CMK (cell line): ENCODE results near the gene UBE2E2.

ENCODE experiments used
- DNase-seq: peaks from one replicate; pipeline ENCODE4 v3.0.0-alpha.2; 2010; ENCODE audit warnings: low read depth

UBE2E2 gene

GRCh38 chr3:23276913-23277658 lies 74.0 kb downstream of the UBE2E2 start:
- no peak for DNase-seq

DNA sequence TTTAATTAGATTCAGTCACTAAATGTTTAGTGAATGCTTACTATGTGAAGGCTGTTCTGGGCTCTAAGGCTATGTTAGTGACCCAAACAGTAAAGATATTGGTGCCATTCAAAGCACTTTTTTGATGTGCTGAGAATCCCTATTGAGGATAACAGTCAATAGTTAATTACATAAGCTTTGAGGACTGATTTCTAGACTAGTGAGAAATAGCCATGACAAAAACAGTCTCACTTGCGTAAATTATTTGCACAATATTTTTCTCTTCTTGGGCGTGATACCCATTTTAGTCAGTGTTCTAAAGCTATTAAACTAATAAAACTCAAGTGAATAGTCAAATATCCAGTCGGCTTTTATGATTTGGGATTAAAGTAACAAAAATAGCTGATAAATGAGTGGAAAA lies 74.6 kb downstream of the UBE2E2 start:
- DNase-seq, result no peak

GRCh38 chr3:23283625-23284024 lies 80.5 kb downstream of the UBE2E2 start:
- no peak for DNase-seq

GRCh38 chr3:23288286-23288685 lies 85.2 kb downstream of the UBE2E2 start:
- no peak for DNase-seq

DNA sequence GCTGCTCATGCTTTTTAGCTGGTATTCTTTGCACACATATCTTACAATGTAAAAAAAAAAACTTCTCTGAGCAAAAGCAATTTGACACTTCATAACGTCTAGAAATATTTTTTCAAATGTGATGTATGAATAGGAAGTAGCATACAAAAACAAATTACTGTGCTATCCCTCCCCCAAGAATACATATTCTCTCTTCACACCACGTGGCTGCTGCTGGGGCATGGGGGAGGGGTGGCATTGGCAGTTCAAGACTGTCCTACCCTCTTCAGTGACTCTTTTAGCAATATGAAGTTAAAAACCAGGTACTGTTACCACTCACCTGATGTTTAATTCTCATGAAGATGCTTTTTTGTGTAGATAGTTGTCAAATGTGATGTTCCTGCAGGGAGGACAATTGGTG lies 85.6 kb downstream of the UBE2E2 start:
- no peak for DNase-seq

- no peak for DNase-seq
Measured at GRCh38 chr3:23292432-23292831, 89.3 kb downstream of the UBE2E2 start.

DNA sequence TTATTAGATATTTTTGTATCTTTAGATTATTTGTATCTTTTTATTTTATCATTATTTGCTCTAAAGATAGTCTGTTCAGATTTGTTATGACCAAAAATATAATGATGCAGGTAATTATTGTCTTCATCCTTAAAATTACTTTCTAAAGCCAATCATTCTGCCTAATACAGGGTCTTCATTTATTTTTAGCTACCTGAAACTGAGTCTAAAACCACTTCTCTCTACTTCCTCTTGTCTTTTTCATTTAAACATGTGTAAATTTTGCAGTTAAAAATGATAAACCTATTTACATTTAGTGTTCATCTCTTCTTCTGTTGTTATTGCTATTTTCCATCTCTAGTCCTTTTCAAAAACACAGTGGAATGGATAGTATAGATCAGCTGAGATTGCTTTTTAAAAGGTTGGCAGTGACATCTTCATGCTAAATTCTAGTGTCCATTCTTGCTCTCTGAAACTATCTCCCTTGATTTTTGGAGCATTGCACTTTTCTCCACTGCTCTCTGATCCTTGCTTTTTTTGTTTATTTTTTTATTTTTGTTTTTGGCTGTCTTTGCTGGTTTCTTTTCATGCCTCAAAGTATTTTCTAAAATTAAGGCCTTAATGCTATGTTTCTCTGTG lies 91.8 kb downstream of the UBE2E2 start:
- no peak for DNase-seq

GRCh38 chr3:23301819-23302218 lies 98.7 kb downstream of the UBE2E2 start:
- DNase-seq, result no peak

DNA sequence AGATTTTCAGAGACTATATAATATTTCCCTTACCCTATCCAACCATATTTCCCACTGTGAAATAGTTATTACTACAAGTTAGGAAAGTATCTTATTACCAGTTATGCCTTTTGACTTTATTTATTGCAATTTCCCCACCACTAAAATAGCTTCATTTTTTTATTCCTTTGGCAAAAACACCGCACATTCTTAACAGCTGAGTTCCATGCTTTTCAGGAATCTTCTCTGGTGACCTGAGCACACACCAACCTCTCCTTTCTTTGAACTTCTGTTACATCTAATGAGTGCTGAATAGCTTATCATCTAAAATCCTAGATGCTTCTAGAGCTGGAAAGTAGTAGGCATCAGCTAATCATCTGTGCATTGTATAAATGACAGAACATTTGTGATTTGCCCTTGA lies 99.1 kb downstream of the UBE2E2 start:
- DNase-seq, result no peak

GRCh38 chr3:23303601-23304217 lies 100.6 kb downstream of the UBE2E2 start:
- DNase-seq, result no peak

- DNase-seq, result no peak
Measured at GRCh38 chr3:23304424-23304823, 101.3 kb downstream of the UBE2E2 start.

DNA sequence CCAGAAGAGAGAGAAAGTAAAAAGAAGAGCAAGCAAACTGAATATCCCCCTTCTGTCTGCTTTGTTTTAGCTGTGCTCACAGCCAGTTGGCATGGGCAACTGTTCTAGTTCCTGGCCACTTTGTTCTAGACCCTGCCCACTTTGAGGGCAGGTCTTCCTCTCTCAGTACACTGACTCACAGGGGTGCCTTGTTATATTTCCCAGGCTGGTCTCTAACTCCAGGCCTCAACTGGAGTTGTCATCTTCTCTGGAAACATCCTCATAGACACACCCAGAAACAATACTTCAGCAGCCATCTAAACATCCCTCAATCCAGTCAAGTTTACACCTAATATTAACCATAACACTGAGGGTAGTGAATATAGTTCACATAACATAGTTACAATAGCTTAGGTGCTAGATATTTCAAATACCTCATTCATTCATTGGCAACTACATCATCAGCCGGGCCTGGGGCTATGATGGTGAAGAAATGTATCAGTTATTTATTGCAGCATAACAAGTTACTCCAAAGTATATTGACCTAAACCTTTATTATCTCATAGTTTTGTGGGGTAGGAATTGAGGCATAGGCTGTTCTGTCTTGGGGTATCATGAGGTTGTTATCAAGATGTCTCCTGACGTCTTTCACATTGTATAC lies 106.0 kb downstream of the UBE2E2 start:
- DNase-seq, result no peak

DNA sequence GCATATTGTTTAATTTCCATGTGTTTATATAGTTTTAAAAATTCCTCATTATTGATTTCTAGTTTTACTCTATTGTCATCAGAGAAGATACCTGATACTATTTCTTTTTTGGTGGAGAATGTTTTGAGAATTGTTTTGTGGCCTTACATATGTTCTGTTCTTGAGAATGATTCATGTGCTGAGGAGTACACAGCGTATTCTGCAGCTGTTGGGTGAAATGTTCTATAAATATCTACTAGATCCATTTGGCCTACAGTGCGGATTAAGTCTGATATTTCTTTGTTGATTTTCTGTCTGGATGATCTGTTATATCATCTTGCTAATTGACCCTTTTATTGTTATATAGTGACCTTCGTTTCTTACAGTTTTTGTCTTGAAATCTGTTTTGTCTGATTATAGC lies 109.7 kb downstream of the UBE2E2 start:
- DNase-seq, result no peak

- DNase-seq, result no peak
Measured at GRCh38 chr3:23314981-23315762, 112.0 kb downstream of the UBE2E2 start.

- DNase-seq, result no peak
Measured at GRCh38 chr3:23316924-23317323, 113.8 kb downstream of the UBE2E2 start.

GRCh38 chr3:23319366-23320312 lies 116.5 kb downstream of the UBE2E2 start:
- no peak for DNase-seq

DNA sequence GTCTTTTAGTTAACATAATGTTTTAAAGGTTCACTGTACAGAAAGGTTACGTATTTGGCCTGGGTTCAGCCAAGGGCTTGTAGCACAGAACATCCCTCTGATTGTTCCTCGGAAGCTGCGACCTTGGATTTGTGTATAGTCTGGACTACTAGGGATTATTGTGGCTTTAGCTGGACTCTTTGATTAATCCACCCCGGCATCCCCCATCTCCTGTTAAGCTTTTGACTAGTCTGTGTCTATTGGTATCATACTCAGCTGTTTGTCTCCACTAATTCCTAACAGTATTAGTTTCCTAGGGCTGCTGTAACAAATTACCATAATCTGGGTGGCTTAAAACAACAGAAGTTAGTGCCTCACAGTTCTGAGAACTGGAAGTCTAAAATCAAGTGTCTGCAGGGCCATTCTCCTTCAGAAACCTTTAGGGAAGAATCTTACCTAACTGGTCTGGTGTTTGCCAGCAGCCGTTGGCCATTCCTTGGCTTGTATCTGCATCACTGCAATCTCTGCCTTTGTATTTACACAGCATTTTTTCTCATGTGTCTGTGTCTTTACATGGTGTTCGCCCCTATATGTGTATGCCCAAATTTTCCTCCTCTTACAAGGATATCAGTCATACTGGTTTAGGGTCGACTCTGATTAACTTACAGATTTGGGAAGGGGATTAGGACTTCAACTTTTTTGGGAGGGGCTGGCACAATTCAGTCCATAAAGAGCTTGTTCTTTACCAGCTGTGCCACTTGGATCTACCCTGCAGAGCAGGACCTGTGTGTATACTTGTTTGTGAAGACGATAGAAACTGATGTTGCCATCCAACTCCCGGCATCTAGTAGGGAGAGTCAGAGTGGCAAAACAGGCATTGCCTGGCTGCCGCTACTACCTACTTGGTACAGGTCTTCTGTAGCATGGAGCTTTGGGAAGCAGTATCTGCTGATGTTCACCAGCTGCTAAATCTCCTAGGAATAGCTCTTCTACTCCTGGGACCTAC lies 117.8 kb downstream of the UBE2E2 start:
- no peak for DNase-seq

- DNase-seq, result no peak
Measured at GRCh38 chr3:23324745-23325144, 121.6 kb downstream of the UBE2E2 start.

DNA sequence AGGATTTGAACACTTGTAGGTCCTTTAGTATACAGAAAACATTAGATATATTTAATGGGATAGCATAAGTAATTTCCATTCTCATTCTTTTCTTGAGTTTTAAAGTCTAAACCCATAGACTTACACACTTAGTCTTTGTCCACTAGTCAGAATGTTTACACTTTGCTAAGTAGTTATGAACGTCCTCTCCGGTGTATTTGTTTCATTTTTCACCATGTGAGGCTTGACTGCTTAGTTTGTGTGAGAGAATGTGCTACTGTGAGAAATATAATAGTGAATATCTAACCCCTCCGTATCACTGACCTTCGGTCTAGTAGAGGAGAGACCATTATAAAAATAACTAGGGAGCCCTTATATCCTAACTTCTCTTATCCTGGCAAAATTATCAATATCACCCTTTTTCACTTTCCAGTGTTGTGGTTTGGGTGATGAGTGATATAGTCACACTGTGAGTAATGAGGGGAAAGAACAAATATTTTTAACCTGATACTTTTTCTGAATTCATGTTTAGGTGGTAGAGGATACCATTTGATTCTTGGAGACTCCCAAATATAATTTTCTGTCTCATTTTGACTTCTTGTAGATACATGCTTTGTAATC lies 122.4 kb downstream of the UBE2E2 start:
- no peak for DNase-seq
